Effector memory CD8-positive, alpha-beta T cell (primary cell): ENCODE data around the gene KIR2DL1.
A peak's percentile ranks its signal among the peaks of the same experiment; 100 is the strongest.
"Not testable (repeated sequence)": the region's sequence is repeated elsewhere in the genome, so short reads cannot be mapped to it uniquely, and the experiment has no call there.

Source experiments
- ATAC-seq: fragments of 150-1000 bp; cut with Tn5 transposase; replicated peaks from 2 replicates; pipeline ENCODE4 v1.10.0; 2021; ENCODE audit warnings: mild to moderate bottlenecking, moderate library complexity
- DNase-seq, 3 experiments: peaks; one replicate each; pipeline ENCODE4 v3.0.0; 2021
- H3K27ac Mint-ChIP-seq, 2 donors: one replicate each; pipeline ENCODE4 v1.8.0; 2022; ENCODE audit warnings: mild to moderate bottlenecking in 2 of 2, mixed read lengths in 2 of 2, moderate library complexity in 2 of 2
- H3K27me3 Mint-ChIP-seq, 2 donors: one replicate each; pipeline ENCODE4 v1.8.0; 2022; ENCODE audit warnings: mixed read lengths in 2 of 2
- H3K36me3 Mint-ChIP-seq: one replicate; pipeline ENCODE4 v1.8.0; 2022; ENCODE audit warnings: mild to moderate bottlenecking, moderate library complexity, mixed read lengths; ENCODE audit not compliant: insufficient read depth
- H3K4me1 Mint-ChIP-seq, 2 donors: one replicate each; pipeline ENCODE4 v1.8.0; 2022; ENCODE audit warnings: low read depth in 2 of 2, mixed read lengths in 2 of 2
- H3K4me3 Mint-ChIP-seq, 2 donors: one replicate each; pipeline ENCODE4 v1.8.0; 2022; ENCODE audit warnings: mild to moderate bottlenecking in 2 of 2, mixed read lengths in 2 of 2, moderate library complexity in 2 of 2
- H3K9me3 Mint-ChIP-seq, 2 donors: one replicate each; pipeline ENCODE4 v1.8.0; 2022; ENCODE audit warnings: mixed read lengths in 2 of 2

Gene KIR2DL1

GRCh38 chr19:54747614-54748322 is 21.8 kb upstream of the KIR2DL1 start:
- H3K27me3 Mint-ChIP-seq, result peaks cover 23 to 26% of the 10 kb centered on the region in 2 donors
- not testable (repeated sequence) for H3K4me3 Mint-ChIP-seq, ATAC-seq, H3K27ac Mint-ChIP-seq, H3K4me1 Mint-ChIP-seq, H3K36me3 Mint-ChIP-seq, DNase-seq, H3K9me3 Mint-ChIP-seq

GRCh38 chr19:54750276-54750675 is 19.3 kb upstream of the KIR2DL1 start:
- ATAC-seq, H3K4me1 Mint-ChIP-seq, DNase-seq, H3K27ac Mint-ChIP-seq, H3K4me3 Mint-ChIP-seq, H3K9me3 Mint-ChIP-seq, H3K36me3 Mint-ChIP-seq: not testable (repeated sequence)
- H3K27me3 Mint-ChIP-seq, result peaks cover 10 to 30% of the 10 kb centered on the region in 2 donors

GRCh38 chr19:54756204-54757110 is 13.1 kb upstream of the KIR2DL1 start:
- not testable (repeated sequence) for DNase-seq, H3K9me3 Mint-ChIP-seq, H3K27ac Mint-ChIP-seq, H3K4me3 Mint-ChIP-seq, H3K36me3 Mint-ChIP-seq, H3K4me1 Mint-ChIP-seq
- peak; percentile 46 for ATAC-seq
- peaks cover 23 to 24% of the 10 kb centered on the region in 2 donors for H3K27me3 Mint-ChIP-seq

- H3K4me1 Mint-ChIP-seq, H3K27ac Mint-ChIP-seq, ATAC-seq, DNase-seq, H3K9me3 Mint-ChIP-seq, H3K4me3 Mint-ChIP-seq, H3K36me3 Mint-ChIP-seq: not testable (repeated sequence)
- peaks cover 9 to 24% of the 10 kb centered on the region in 2 donors for H3K27me3 Mint-ChIP-seq
Measured at GRCh38 chr19:54758577-54758976, 11.0 kb upstream of the KIR2DL1 start.

GRCh38 chr19:54764219-54764618 is 5.4 kb upstream of the KIR2DL1 start:
- H3K36me3 Mint-ChIP-seq, ATAC-seq: not testable (repeated sequence)

GRCh38 chr19:54766464-54766863 is 3.1 kb upstream of the KIR2DL1 start:
- not testable (repeated sequence) for H3K36me3 Mint-ChIP-seq, ATAC-seq, DNase-seq, H3K4me1 Mint-ChIP-seq, H3K27ac Mint-ChIP-seq, H3K4me3 Mint-ChIP-seq
- peaks cover 0 to 17% of the 10 kb centered on the region in 2 donors for H3K9me3 Mint-ChIP-seq
- H3K27me3 Mint-ChIP-seq, result peaks cover 25 to 34% of the 10 kb centered on the region in 2 donors

More at GRCh38 chr19:54764219-54764618, 5.4 kb upstream of the KIR2DL1 start:
- not testable (repeated sequence) for H3K4me3 Mint-ChIP-seq, DNase-seq, H3K27ac Mint-ChIP-seq, H3K4me1 Mint-ChIP-seq
- Mint-ChIP-seq H3K27me3 (peaks cover 34 to 42% of the 10 kb centered on the region in 2 donors), H3K9me3 (peaks cover 0 to 17% of the 10 kb centered on the region in 2 donors)

GRCh38 chr19:54770511-54770910 is 918 bp downstream of the KIR2DL1 start:
- Mint-ChIP-seq H3K27ac (peak overlapping the region in 1 of 2 donors; percentile 88), H3K27me3 (peaks cover 21 to 24% of the 10 kb centered on the region in 2 donors), H3K9me3 (peaks cover 0 to 10% of the 10 kb centered on the region in 2 donors)
- not testable (repeated sequence) for ATAC-seq, H3K4me1 Mint-ChIP-seq, H3K36me3 Mint-ChIP-seq, DNase-seq, H3K4me3 Mint-ChIP-seq

- ATAC-seq, result peak; percentile 36
- not testable (repeated sequence) for H3K36me3 Mint-ChIP-seq, H3K4me3 Mint-ChIP-seq, H3K4me1 Mint-ChIP-seq, H3K9me3 Mint-ChIP-seq, DNase-seq
- Mint-ChIP-seq H3K27ac (peak overlapping the region in 1 of 2 donors; percentile 88), H3K27me3 (peaks cover 16 to 17% of the 10 kb centered on the region in 2 donors)
Measured at GRCh38 chr19:54771018-54771960, 1.7 kb downstream of the KIR2DL1 start.

GRCh38 chr19:54772666-54773065 is 3.1 kb downstream of the KIR2DL1 start:
- not testable (repeated sequence) for H3K27ac Mint-ChIP-seq

GRCh38 chr19:54775095-54775815 is 5.7 kb downstream of the KIR2DL1 start:
- peaks cover 9 to 25% of the 10 kb centered on the region in 2 donors for H3K27me3 Mint-ChIP-seq
- H3K27ac Mint-ChIP-seq, H3K36me3 Mint-ChIP-seq, H3K4me1 Mint-ChIP-seq, ATAC-seq, H3K4me3 Mint-ChIP-seq, H3K9me3 Mint-ChIP-seq, DNase-seq: not testable (repeated sequence)

More at GRCh38 chr19:54772666-54773065, 3.1 kb downstream of the KIR2DL1 start:
- not testable (repeated sequence) for H3K9me3 Mint-ChIP-seq, H3K27me3 Mint-ChIP-seq, H3K4me3 Mint-ChIP-seq, H3K36me3 Mint-ChIP-seq, ATAC-seq, DNase-seq, H3K4me1 Mint-ChIP-seq

GRCh38 chr19:54775830-54776229 is 6.2 kb downstream of the KIR2DL1 start:
- peaks cover 9 to 27% of the 10 kb centered on the region in 2 donors for H3K27me3 Mint-ChIP-seq
- not testable (repeated sequence) for H3K27ac Mint-ChIP-seq, ATAC-seq, H3K9me3 Mint-ChIP-seq, H3K36me3 Mint-ChIP-seq, H3K4me3 Mint-ChIP-seq, DNase-seq, H3K4me1 Mint-ChIP-seq

- H3K27ac Mint-ChIP-seq, H3K4me3 Mint-ChIP-seq, H3K4me1 Mint-ChIP-seq, ATAC-seq, H3K36me3 Mint-ChIP-seq, DNase-seq, H3K9me3 Mint-ChIP-seq: not testable (repeated sequence)
- peaks cover 10 to 27% of the 10 kb centered on the region in 2 donors for H3K27me3 Mint-ChIP-seq
Measured at GRCh38 chr19:54777851-54778250, 8.3 kb downstream of the KIR2DL1 start.
